Measurements from ENCODE around the gene KYAT1. TPM values are rescaled to one million over a fixed set of nuclear protein-coding genes. Genes with fewer than 3 reads are reported as not detected.

The KYAT1 gene
- total RNA-seq, 1 experiment from 2014 or later, result 34.1 TPM

DNA sequence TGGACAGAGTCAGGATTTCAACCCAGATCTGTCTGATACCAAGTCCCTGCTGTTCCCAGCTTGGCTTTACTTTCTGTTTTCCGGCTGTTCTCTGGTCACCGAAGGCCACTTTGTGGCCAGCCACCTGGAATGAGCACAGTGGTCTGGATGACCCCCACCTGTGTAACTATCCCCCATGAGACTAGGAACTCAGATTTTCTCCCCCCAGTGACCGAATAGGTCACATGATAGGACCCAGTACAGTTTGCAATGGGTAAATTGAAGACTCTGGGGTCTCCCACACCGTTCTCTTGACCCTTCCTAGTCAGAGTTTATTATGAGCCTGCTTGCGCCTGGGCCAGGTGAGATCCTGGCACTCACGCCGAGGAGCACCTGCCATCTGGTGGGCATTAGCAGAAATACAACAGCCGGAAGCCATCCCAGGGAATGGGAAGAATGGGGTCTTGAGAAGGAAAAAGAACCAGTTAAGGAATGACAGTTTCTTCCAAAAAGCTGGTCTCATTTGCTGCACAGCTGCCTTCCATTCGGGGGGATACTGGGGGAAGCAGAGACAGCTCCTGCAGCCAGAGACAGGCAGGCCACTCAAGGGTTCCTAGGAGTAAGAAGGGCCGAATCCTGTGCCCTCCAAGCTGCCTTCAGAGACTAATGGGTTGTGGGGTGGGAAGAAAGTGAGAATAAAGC is 46.1 kb upstream of the KYAT1 start:
- peaks cover 6% of the 10 kb centered on the region; the same call in 1 of the 2 replicates for H3K4me1 Mint-ChIP-seq
- DNase-seq (ENCODE audit: low spot score) (peak; percentile 79), ATAC-seq (peak; percentile 96)
- POLR2A ChIA-PET, result interaction anchor here (1.3 to 2.0 kb wide), 2 partner anchors 46 to 110 kb away, joined by 3 to 6 read pairs; partner anchors contain the start of genes ENDOG, KYAT1 and LRRC8A
- CTCF ChIA-PET, result interaction anchor here (0.5 to 4.9 kb wide), 41 partner anchors 10 to 625 kb away, joined by 3 to 54 read pairs (median 5); partner anchors contain the start of genes DOLPP1, ENDOG, KYAT1 and LRRC8A
- no peaks in the 10 kb centered on the region for H3K36me3 Mint-ChIP-seq
- H3K27me3 Mint-ChIP-seq (ENCODE audit: low read depth), result no peaks in the 10 kb centered on the region
- H3K4me3 Mint-ChIP-seq, result no peak overlapping the region
- TF ChIP-seq ZNF317 (CRISPR knock-in tag; IDR thresholded peaks at IDR 0.05; ENCODE audit: borderline replicate concordance, low read depth), result no peak
- no peak for TF ChIP-seq HMGA2 (CRISPR knock-in tag; IDR thresholded peaks at IDR 0.05)
- TF ChIP-seq TP53 (CRISPR knock-in tag; IDR thresholded peaks at IDR 0.05), result no peak
- TF ChIP-seq, protein P1, sequence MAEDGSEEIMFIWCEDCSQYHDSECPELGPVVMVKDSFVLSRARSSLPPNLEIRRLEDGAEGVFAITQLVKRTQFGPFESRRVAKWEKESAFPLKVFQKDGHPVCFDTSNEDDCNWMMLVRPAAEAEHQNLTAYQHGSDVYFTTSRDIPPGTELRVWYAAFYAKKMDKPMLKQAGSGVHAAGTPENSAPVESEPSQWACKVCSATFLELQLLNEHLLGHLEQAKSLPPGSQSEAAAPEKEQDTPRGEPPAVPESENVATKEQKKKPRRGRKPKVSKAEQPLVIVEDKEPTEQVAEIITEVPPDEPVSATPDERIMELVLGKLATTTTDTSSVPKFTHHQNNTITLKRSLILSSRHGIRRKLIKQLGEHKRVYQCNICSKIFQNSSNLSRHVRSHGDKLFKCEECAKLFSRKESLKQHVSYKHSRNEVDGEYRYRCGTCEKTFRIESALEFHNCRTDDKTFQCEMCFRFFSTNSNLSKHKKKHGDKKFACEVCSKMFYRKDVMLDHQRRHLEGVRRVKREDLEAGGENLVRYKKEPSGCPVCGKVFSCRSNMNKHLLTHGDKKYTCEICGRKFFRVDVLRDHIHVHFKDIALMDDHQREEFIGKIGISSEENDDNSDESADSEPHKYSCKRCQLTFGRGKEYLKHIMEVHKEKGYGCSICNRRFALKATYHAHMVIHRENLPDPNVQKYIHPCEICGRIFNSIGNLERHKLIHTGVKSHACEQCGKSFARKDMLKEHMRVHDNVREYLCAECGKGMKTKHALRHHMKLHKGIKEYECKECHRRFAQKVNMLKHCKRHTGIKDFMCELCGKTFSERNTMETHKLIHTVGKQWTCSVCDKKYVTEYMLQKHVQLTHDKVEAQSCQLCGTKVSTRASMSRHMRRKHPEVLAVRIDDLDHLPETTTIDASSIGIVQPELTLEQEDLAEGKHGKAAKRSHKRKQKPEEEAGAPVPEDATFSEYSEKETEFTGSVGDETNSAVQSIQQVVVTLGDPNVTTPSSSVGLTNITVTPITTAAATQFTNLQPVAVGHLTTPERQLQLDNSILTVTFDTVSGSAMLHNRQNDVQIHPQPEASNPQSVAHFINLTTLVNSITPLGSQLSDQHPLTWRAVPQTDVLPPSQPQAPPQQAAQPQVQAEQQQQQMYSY (CRISPR knock-in tag; IDR thresholded peaks at IDR 0.05), result no peak
- no peak for TF ChIP-seq ZNF416 (CRISPR knock-in tag; IDR thresholded peaks at IDR 0.05)
- TF ChIP-seq NFYB (CRISPR knock-in tag; conservative IDR thresholded peaks at IDR 0.05; ENCODE audit: low read depth), result no peak
- TF ChIP-seq, protein P2, sequence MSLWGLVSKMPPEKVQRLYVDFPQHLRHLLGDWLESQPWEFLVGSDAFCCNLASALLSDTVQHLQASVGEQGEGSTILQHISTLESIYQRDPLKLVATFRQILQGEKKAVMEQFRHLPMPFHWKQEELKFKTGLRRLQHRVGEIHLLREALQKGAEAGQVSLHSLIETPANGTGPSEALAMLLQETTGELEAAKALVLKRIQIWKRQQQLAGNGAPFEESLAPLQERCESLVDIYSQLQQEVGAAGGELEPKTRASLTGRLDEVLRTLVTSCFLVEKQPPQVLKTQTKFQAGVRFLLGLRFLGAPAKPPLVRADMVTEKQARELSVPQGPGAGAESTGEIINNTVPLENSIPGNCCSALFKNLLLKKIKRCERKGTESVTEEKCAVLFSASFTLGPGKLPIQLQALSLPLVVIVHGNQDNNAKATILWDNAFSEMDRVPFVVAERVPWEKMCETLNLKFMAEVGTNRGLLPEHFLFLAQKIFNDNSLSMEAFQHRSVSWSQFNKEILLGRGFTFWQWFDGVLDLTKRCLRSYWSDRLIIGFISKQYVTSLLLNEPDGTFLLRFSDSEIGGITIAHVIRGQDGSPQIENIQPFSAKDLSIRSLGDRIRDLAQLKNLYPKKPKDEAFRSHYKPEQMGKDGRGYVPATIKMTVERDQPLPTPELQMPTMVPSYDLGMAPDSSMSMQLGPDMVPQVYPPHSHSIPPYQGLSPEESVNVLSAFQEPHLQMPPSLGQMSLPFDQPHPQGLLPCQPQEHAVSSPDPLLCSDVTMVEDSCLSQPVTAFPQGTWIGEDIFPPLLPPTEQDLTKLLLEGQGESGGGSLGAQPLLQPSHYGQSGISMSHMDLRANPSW (CRISPR knock-in tag; conservative IDR thresholded peaks at IDR 0.05; ENCODE audit: low read depth), result no peak
- TF ChIP-seq SP1 (CRISPR knock-in tag; conservative IDR thresholded peaks at IDR 0.05), result 0 out of 2 replicates have a peak, but pooled peaks have one; percentile 43
- TF ChIP-seq, protein P3, sequence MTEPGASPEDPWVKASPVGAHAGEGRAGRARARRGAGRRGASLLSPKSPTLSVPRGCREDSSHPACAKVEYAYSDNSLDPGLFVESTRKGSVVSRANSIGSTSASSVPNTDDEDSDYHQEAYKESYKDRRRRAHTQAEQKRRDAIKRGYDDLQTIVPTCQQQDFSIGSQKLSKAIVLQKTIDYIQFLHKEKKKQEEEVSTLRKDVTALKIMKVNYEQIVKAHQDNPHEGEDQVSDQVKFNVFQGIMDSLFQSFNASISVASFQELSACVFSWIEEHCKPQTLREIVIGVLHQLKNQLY (CRISPR knock-in tag; IDR thresholded peaks at IDR 0.05), result no peak
- no peak for TF ChIP-seq OVOL2 (CRISPR knock-in tag; IDR thresholded peaks at IDR 0.05; ENCODE audit: borderline replicate concordance)
- TF ChIP-seq ATF1 (CRISPR knock-in tag; IDR thresholded peaks at IDR 0.05), result no peak
- no peak for TF ChIP-seq ZNF232 (CRISPR knock-in tag; IDR thresholded peaks at IDR 0.05)
- no peak for TF ChIP-seq ZNF138 (CRISPR knock-in tag; conservative IDR thresholded peaks at IDR 0.05)
- TF ChIP-seq, protein P4, sequence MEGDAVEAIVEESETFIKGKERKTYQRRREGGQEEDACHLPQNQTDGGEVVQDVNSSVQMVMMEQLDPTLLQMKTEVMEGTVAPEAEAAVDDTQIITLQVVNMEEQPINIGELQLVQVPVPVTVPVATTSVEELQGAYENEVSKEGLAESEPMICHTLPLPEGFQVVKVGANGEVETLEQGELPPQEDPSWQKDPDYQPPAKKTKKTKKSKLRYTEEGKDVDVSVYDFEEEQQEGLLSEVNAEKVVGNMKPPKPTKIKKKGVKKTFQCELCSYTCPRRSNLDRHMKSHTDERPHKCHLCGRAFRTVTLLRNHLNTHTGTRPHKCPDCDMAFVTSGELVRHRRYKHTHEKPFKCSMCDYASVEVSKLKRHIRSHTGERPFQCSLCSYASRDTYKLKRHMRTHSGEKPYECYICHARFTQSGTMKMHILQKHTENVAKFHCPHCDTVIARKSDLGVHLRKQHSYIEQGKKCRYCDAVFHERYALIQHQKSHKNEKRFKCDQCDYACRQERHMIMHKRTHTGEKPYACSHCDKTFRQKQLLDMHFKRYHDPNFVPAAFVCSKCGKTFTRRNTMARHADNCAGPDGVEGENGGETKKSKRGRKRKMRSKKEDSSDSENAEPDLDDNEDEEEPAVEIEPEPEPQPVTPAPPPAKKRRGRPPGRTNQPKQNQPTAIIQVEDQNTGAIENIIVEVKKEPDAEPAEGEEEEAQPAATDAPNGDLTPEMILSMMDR (IDR thresholded peaks at IDR 0.05), result peak; percentile 87
- TF ChIP-seq, protein P5, sequence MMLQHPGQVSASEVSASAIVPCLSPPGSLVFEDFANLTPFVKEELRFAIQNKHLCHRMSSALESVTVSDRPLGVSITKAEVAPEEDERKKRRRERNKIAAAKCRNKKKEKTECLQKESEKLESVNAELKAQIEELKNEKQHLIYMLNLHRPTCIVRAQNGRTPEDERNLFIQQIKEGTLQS (CRISPR knock-in tag; conservative IDR thresholded peaks at IDR 0.05), result no peak
- TF ChIP-seq, protein P6, sequence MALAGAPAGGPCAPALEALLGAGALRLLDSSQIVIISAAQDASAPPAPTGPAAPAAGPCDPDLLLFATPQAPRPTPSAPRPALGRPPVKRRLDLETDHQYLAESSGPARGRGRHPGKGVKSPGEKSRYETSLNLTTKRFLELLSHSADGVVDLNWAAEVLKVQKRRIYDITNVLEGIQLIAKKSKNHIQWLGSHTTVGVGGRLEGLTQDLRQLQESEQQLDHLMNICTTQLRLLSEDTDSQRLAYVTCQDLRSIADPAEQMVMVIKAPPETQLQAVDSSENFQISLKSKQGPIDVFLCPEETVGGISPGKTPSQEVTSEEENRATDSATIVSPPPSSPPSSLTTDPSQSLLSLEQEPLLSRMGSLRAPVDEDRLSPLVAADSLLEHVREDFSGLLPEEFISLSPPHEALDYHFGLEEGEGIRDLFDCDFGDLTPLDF (CRISPR knock-in tag; IDR thresholded peaks at IDR 0.05), result no peak
- TF ChIP-seq CREB1 (CRISPR knock-in tag; IDR thresholded peaks at IDR 0.05), result no peak
- no peak for TF ChIP-seq SMAD4 (CRISPR knock-in tag; IDR thresholded peaks at IDR 0.05)
- TF ChIP-seq, protein P7, sequence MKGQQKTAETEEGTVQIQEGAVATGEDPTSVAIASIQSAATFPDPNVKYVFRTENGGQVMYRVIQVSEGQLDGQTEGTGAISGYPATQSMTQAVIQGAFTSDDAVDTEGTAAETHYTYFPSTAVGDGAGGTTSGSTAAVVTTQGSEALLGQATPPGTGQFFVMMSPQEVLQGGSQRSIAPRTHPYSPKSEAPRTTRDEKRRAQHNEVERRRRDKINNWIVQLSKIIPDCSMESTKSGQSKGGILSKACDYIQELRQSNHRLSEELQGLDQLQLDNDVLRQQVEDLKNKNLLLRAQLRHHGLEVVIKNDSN (CRISPR knock-in tag; IDR thresholded peaks at IDR 0.05), result 0 out of 2 replicates have a peak, but pooled peaks have one; percentile 21
- no peaks in the 10 kb centered on the region for H3K9me3 Mint-ChIP-seq
- peak overlapping the region; percentile 86 for H3K27ac Mint-ChIP-seq
